ENCODE measurements around the gene VBP1.
"Not testable (repeated sequence)": the region's sequence is repeated elsewhere in the genome, so short reads cannot be mapped to it uniquely, and the experiment has no call there.

The VBP1 gene

DNA sequence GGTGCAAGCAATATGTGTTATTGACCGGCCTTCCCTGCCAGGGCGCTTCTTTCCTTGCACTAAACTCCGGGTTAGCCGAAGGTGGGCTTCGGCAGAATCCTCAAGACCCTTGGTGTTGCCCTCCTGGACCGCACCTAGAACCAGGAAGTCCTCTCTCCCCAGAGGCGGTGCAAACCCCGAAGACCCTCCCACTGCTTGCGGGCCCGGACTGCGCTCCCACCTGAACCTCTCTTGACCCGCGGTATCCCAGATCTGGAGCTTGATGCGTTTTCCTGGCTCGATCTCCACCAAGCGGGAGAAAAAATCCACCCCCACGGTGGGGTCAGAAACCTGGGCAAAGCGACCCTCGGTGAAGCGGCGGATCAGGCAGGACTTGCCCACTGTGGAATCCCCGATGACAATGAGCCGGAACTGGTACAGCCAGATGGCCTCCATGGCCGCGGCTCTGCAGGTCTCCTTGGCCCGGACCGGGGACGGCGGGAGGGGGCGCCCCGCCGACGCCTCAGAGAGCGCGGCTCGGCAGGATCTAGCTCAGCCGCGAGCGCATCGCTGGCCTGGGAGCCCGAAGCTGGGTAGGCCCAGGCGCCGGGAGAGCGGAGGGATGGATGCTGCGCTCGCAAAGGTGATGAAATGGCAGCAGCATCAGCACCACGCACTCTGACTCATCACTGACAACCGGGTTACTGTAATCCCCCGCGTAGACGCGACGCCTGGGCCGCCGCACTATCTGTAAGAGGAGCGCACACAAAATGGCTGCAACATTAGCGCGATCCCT is 47.8 kb downstream of the VBP1 start, which contains the start of gene RAB39B:
Gene RAB39B (minus strand): TSS at position 638 of the 775 bp plus-strand sequence. CDS start 203 bp downstream, at position 435.
- peak; percentile 15 for DNase-seq (ENCODE audit: low read depth)

DNA sequence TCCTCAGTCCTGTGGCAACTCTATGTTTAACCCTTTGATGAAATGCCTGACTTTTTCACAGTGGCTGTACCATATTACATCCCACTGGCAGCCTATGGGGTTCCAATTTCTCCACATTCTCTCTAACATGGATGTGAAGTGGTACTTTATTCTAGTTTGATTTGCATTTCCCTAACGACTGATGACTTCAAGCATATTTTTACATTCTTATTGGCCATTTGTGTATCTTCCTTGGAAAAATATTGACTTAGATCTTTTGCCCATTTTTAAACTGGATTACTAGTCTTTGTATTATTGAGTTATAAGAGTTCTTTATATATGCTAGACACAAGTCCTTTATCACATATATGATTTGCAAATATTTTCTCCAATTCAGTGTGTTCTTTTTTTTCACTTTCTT is 50.2 kb downstream of the VBP1 start:
- no peak for DNase-seq (ENCODE audit: low read depth)

DNA sequence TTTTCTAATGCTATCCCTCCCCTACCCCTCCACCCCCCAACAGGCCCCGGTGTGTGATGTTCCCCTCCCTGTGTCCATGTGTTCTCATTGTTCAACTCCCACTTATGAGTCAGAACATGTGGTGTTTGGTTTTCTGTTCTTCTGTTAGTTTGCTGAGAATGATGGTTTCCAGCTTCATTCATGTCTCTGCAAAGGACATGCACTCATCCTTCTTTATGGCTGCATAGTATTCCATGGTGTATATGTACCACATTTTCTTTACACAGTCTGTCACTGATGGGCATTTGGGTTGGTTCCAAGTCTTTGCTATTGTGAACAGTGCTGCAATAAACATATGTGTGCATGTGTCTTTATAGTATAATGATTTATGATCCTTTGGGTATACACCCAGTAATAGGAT is 51.7 kb downstream of the VBP1 start:
- not testable (repeated sequence) for DNase-seq (ENCODE audit: low read depth)

DNA sequence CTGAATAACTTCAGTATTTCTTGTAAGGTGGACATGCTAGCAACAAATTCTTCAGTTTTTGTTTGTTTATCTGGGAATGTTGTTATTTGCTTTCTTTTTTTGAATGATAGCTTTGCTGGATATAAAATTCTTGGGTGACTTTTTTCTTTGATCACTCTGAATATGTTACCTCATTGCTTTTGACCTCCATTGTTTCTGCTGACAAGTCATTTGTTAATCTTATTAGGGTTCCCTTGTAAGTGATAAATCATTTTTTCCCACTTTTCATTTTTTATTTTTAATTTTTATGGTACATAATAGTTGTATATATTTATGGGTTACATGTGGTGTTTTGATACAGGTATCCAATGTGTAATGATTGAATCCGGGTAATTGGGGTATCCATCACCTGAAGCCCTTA is 54.7 kb downstream of the VBP1 start:
- no peak for DNase-seq (ENCODE audit: low read depth)

- DNase-seq (ENCODE audit: low read depth), result no peak
Observed at GRCh38 chrX:155279873-155280272, 63.6 kb downstream of the VBP1 start.

Measured in GM04504 (cell line).